ENCODE measurements around the gene ARFGEF2. TPM values are rescaled to one million over a fixed set of nuclear protein-coding genes. Genes with fewer than 3 reads are reported as not detected.

Gene ARFGEF2
- total and polyA plus RNA-seq, 2 of the 8 experiments (the other 6 are each of a cell fraction or from before 2014, with no cell fraction given), result 8.1 to 21.8 TPM

DNA sequence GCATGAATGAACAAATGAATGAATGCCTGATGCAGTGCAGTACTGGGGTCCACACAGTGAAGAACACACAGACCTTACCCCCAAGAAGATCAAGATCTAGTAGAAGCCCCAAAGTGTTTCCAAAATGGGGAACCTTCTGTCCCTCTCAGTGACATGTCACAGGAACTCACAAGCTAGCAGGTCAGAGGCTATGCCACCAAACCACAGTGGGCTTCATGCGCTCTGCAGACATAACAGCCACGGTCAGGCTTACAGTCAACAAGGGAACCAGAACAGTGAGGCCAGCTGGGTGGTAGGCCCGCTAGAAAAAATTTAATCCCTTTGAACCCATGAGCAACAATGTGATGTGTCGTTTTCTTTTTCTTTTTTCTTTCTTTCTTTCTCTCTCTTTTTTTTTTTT is 20.2 kb upstream of the ARFGEF2 start:
- DNase-seq (ENCODE audit: low read depth in 1 of 2, low spot score in 2 of 2) (no peak), FAIRE-seq (no peak)
- Histone ChIP-seq H4K5ac (ENCODE audit: insufficient read length, low read depth, low read length) (no peak overlapping the region), H3K4me2 (ENCODE audit: insufficient read depth in 1 of 2, low read depth in 2 of 2, low read length in 2 of 2) (no peak overlapping the region), H3K9me3 (ENCODE audit: insufficient read depth in 2 of 2, low read depth in 1 of 2, low read length in 1 of 2) (no peaks in the 10 kb centered on the region), H2BK15ac (ENCODE audit: low read length) (no peak overlapping the region; the same call in 1 of the 2 replicates), H3K23me2 (ENCODE audit: low read depth, low read length) (no peaks in the 10 kb centered on the region), H3K36me3 (ENCODE audit: control insufficient read depth in 2 of 4, insufficient read depth in 4 of 4, low read length in 3 of 4) (no peaks in the 10 kb centered on the region), H2BK120ac (replicated peaks; ENCODE audit: low read depth, low read length) (no peak overlapping the region), H2BK12ac (ENCODE audit: low read depth, low read length) (no peak overlapping the region), H3K27me3 (replicated peaks in 1 of 4; ENCODE audit: control insufficient read depth in 3 of 4, extremely low read depth in 1 of 4, insufficient read depth in 3 of 4, low read length in 3 of 4) (no peaks in the 10 kb centered on the region; a peak in 1 of 7 replicates), H4K20me1 (replicated peaks in 1 of 2; ENCODE audit: control insufficient read depth in 1 of 2, insufficient read depth in 2 of 2, low read length in 2 of 2) (no peaks in the 10 kb centered on the region), H2AK5ac (ENCODE audit: low read depth, low read length) (no peak overlapping the region), H2BK5ac (ENCODE audit: low read depth, low read length) (no peak overlapping the region), H3K18ac (ENCODE audit: extremely low read depth, low read length) (no peak overlapping the region), H2AFZ (ENCODE audit: low read length) (no peak overlapping the region), H3K79me2 (ENCODE audit: control insufficient read depth in 1 of 2, insufficient read depth in 2 of 2, low read length in 2 of 2) (no peaks in the 10 kb centered on the region), H3K4ac (replicated peaks; ENCODE audit: insufficient read length, low read depth, low read length) (no peak overlapping the region), H2BK20ac (ENCODE audit: low read length) (no peak overlapping the region), H3K4me1 (replicated peaks in 1 of 4; ENCODE audit: control insufficient read depth in 3 of 4, insufficient read depth in 4 of 4, low read length in 3 of 4) (peaks cover 0 to 4% (median 3%) of the 10 kb centered on the region in 4 experiments; a peak in 3 of 7 replicates), H3K9ac (replicated peaks in 1 of 4; ENCODE audit: extremely low read depth in 1 of 4, low read depth in 3 of 4, low read length in 3 of 4) (no peak overlapping the region), H3K79me1 (ENCODE audit: low read depth, low read length) (no peaks in the 10 kb centered on the region), H4K91ac (replicated peaks; ENCODE audit: insufficient read length, low read length) (no peak overlapping the region), H3K56ac (replicated peaks; ENCODE audit: insufficient read length, low read depth, low read length) (no peak overlapping the region), H3K23ac (ENCODE audit: insufficient read length) (no peak overlapping the region), H3K27ac (ENCODE audit: low read depth, low read length) (no peak overlapping the region), H3K14ac (ENCODE audit: insufficient read length) (no peak overlapping the region), H4K8ac (ENCODE audit: extremely low read depth, insufficient read depth, low read length) (no peak overlapping the region), H3K4me3 (ENCODE audit: extremely low read depth in 1 of 4, insufficient read depth in 2 of 4, low read depth in 3 of 4, low read length in 4 of 4) (no peak overlapping the region)
- ChIA-PET POLR2A (ENCODE audit: partially characterized antibody) (no interaction called here), CTCF (ENCODE audit: partially characterized antibody) (interaction anchor here (1.9 to 7.3 kb wide), 2 partner anchors 242 to 245 kb away, joined by 4 to 67 read pairs; no protein-coding TSS in a partner anchor)
- 81% methylated on average over 4 of the region's 4 CpGs; no CpG with 5 or more reads in 1 of the 2 experiments for WGBS, 2 experiments (ENCODE audit: extremely low coverage in 1 of 2, insufficient coverage in 1 of 2, insufficient read length in 1 of 2, insufficient replicate concordance in 2 of 2, low coverage in 1 of 2, low lambda C conversion rate in 2 of 2, missing lambda C conversion rate in 1 of 2)
- TF ChIP-seq JUND (IDR thresholded peaks at IDR 0.05; ENCODE audit: low read length) (no peak), CTBP2 (IDR thresholded peaks at IDR 0.05; ENCODE audit: borderline replicate concordance, insufficient read depth, insufficient read length, low read length) (no peak), USF2 (IDR thresholded peaks at IDR 0.05; ENCODE audit: low read length) (no peak), CBX8 (IDR thresholded peaks at IDR 0.05; ENCODE audit: borderline replicate concordance, low read depth, low read length) (no peak)

Data from H1 (cell line).